ENCODE results near the gene SSBP4. TPM values are rescaled to one million over a fixed set of nuclear protein-coding genes. Genes with fewer than 3 reads are reported as not detected.

SSBP4 gene
- total and polyA plus RNA-seq, 2 of the 4 experiments (the other 2 are of a cell fraction) = 14.9 to 39.7 TPM

GRCh38 chr19:18392417-18392816, 26.8 kb upstream of the SSBP4 start:
- H2BK5ac ChIP-seq (ENCODE audit: low read depth, low read length, poor library complexity, severe bottlenecking) = no peak overlapping the region
- dilution Hi-C loops (cut with HindIII; ENCODE audit: low sequenced_read_pairs, unreplicated experiment) (no loop called here), in situ Hi-C loops (cut with MboI; ENCODE audit: low sequenced_read_pairs) (no loop called here), intact Hi-C loops (cut with micrococcal nuclease) (no loop called here)
- H3K9me1 ChIP-seq (ENCODE audit: insufficient read depth, low read length) = no peaks in the 10 kb centered on the region
- H3K27me3 ChIP-seq (ENCODE audit: control insufficient read depth, insufficient read depth, low read length) = no peaks in the 10 kb centered on the region
- peaks cover 17% of the 10 kb centered on the region for H4K20me1 ChIP-seq (ENCODE audit: insufficient read depth, low read length)
- peaks cover 0 to 20% of the 10 kb centered on the region in 2 experiments; a peak in 2 of 4 replicates for H3K79me1 ChIP-seq (ENCODE audit: low read depth in 1 of 2, low read length in 2 of 2)
- H2AK5ac ChIP-seq (ENCODE audit: low read depth, low read length) = no peak overlapping the region; the same call in 1 of the 2 replicates
- DNase-seq (no peak), ATAC-seq (ENCODE audit: low read depth) (no peak)
- WGBS, 2 experiments (ENCODE audit: extremely low coverage in 2 of 2, insufficient read length in 1 of 2) = no CpG with 5 or more reads among the region's 11 CpGs
- H3K9ac ChIP-seq (ENCODE audit: low read depth, low read length) = no peak overlapping the region
- no peak overlapping the region for H4K5ac ChIP-seq (ENCODE audit: low read depth, low read length)
- H2BK15ac ChIP-seq (ENCODE audit: low read depth, low read length) = no peak overlapping the region; the same call in 2 of the 3 replicates
- no TSS peak for BruUV-seq (replicated peaks)
- H3K56ac ChIP-seq (ENCODE audit: extremely low read depth, insufficient read depth, low read length) = no peak overlapping the region
- no peak overlapping the region for H3K18ac ChIP-seq (ENCODE audit: low read depth, low read length)
- no peak overlapping the region for H4K91ac ChIP-seq (ENCODE audit: insufficient read depth, low read depth, low read length)
- no peaks in the 10 kb centered on the region for H3K9me3 ChIP-seq (ENCODE audit: control insufficient read depth, insufficient read depth, low read length)
- H3K14ac ChIP-seq (replicated peaks; ENCODE audit: low read depth, low read length) = no peak overlapping the region
- H2BK20ac ChIP-seq (ENCODE audit: low read depth, low read length) = no peak overlapping the region
- H3K23ac ChIP-seq (ENCODE audit: low read depth, low read length) = no peak overlapping the region
- no peak overlapping the region for H2AK9ac ChIP-seq (replicated peaks; ENCODE audit: low read depth, low read length, poor library complexity)
- no peak overlapping the region for H3K4me3 ChIP-seq (ENCODE audit: insufficient read depth, low read depth, low read length)
- H3K4me1 ChIP-seq (ENCODE audit: control insufficient read depth, insufficient read depth, low read length) = peaks cover 13% of the 10 kb centered on the region
- ChIA-PET CTCF (interaction anchor here (1.3 kb wide), 1 partner anchor 9 kb away, joined by 3 read pairs; no protein-coding TSS in a partner anchor), POLR2A (ENCODE audit: unreplicated experiment) (no interaction called here)
- TF ChIP-seq RAD21 (IDR thresholded peaks at IDR 0.05; ENCODE audit: low read length) = no peak
- no peak for TF ChIP-seq MAZ (IDR thresholded peaks at IDR 0.05; ENCODE audit: borderline replicate concordance, low read depth, low read length)
- no peak for TF ChIP-seq USF2 (IDR thresholded peaks at IDR 0.05; ENCODE audit: low read depth, low read length)
- no peak for TF ChIP-seq CHD1 (IDR thresholded peaks at IDR 0.05; ENCODE audit: low read depth, low read length)
- no peak for TF ChIP-seq CEBPB (IDR thresholded peaks at IDR 0.05; ENCODE audit: low read depth, low read length)
- peaks cover 9% of the 10 kb centered on the region; the same call in 1 of the 2 replicates for H3K36me3 ChIP-seq (ENCODE audit: control insufficient read depth, insufficient read depth, low read length)
- no peak overlapping the region for H2AFZ ChIP-seq (replicated peaks; ENCODE audit: low read length, poor library complexity)
- no peak overlapping the region for H3K4me2 ChIP-seq (ENCODE audit: low read depth, low read length)
- no peak overlapping the region for H3K27ac ChIP-seq (ENCODE audit: insufficient read depth, low read length)
- no peak overlapping the region for H3K4ac ChIP-seq (ENCODE audit: low read depth, low read length)
- no peak overlapping the region for H2BK120ac ChIP-seq (ENCODE audit: low read depth, low read length)
- no peak overlapping the region; a peak in 1 of 4 replicates for H4K8ac ChIP-seq (ENCODE audit: low read depth in 2 of 2, low read length in 2 of 2)
